Measurements from ENCODE around the gene KLHL17. TPM values are rescaled to one million over a fixed set of nuclear protein-coding genes. Genes with fewer than 3 reads are reported as not detected.

KLHL17 gene
- total RNA-seq, 1 donor from 2014 or later, result 15.1 TPM

GRCh38 chr1:959731-960362 lies 537 bp upstream of the KLHL17 start:
- Mint-ChIP-seq H3K9me3 (no peaks in the 10 kb centered on the region), H3K27ac (peak overlapping the region; percentile 41), H3K27me3 (no peaks in the 10 kb centered on the region), H3K4me3 (peak overlapping the region; percentile 89), H3K4me1 (peaks cover 28% of the 10 kb centered on the region), H3K36me3 (ENCODE audit: low read depth) (peaks cover 33% of the 10 kb centered on the region)
- ChIA-PET CTCF (no interaction called here), POLR2A (interaction anchor here (0.9 to 1.5 kb wide), 3 partner anchors 16 to 949 kb away, joined by 3 to 9 read pairs (median 6); no protein-coding TSS in a partner anchor)
- DNase-seq, result no peak
- no peak for TF ChIP-seq CTCF (IDR thresholded peaks at IDR 0.05)
- intact Hi-C loops (cut with micrococcal nuclease), result loop anchor here (1.0 to 5.0 kb wide), 5 partner anchors 7 to 415 kb away; partner anchors contain the start of genes AURKAIP1, C1orf159 and PUSL1
- ATAC-seq (ENCODE audit: low read depth), result no peak

DNA sequence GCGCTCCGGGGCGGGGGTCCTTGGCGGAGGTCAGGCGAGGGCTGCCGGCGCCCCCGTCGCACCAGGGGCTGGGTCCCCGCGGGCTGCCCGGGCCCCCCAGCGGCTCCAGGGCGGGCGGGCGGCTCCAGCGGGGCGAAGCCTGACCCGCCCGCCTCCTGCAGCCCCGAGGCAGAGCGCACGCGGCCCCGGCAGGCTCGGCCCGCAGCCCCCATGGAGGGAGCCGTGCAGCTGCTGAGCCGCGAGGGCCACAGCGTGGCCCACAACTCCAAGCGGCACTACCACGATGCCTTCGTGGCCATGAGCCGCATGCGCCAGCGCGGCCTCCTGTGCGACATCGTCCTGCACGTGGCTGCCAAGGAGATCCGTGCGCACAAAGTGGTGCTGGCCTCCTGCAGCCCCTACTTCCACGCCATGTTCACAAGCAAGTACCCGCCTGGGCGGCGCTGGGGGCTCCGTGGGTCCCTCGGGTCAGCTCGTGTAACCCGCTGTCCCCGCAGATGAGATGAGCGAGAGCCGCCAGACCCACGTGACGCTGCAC lies 817 bp downstream of the KLHL17 start:
- peaks cover 20% of the 10 kb centered on the region for H3K36me3 Mint-ChIP-seq (ENCODE audit: low read depth)
- no peaks in the 10 kb centered on the region for H3K27me3 Mint-ChIP-seq
- DNase-seq (no peak), ATAC-seq (ENCODE audit: low read depth) (no peak)
- intact Hi-C loops (cut with micrococcal nuclease), result loop anchor here (5.0 kb wide), 1 partner anchor 54 kb away; no protein-coding TSS in a partner anchor
- TF ChIP-seq CTCF (IDR thresholded peaks at IDR 0.05), result no peak
- POLR2A ChIA-PET, result no interaction called here
- no peak overlapping the region for H3K27ac Mint-ChIP-seq
- peaks cover 27% of the 10 kb centered on the region for H3K4me1 Mint-ChIP-seq
- peak overlapping the region; percentile 46 for H3K4me3 Mint-ChIP-seq
- no peaks in the 10 kb centered on the region for H3K9me3 Mint-ChIP-seq
- CTCF ChIA-PET, result no interaction called here

DNA sequence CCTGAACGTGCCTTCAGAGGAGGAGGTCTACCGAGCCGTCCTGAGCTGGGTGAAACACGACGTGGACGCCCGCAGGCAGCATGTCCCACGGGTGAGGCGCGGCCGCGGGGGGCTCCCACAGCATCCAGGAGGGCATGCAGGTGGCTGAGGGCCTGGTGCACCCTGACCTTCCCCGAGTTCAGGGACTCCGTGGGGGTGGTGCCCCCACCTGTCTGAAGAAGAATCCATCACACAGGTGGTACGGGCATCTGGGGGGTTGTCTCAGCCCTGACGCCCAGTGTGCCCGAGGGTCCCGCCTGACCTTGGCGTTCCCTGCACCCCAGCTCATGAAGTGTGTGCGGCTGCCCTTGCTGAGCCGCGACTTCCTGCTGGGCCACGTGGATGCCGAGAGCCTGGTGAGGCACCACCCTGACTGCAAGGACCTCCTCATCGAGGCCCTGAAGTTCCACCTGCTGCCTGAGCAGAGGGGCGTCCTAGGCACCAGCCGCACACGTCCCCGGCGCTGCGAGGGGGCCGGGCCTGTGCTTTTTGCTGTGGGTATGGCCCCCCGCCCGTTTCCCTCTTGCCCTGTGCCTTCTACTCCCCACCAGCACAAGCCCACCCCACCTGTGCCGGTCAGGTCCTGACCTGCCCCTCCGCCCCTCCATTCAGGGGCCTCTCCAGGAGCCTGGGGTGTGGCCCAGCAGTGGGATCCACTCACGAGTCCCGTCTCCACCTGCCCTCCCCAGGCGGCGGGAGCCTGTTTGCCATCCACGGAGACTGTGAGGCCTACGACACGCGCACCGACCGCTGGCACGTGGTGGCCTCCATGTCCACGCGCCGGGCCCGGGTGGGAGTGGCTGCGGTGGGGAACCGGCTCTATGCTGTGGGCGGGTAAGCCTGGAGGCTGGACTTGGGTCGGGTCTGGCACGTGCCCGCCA lies 2.3 kb downstream of the KLHL17 start:
- intact Hi-C loops (cut with micrococcal nuclease), result loop anchor here (5.0 kb wide), 1 partner anchor 55 kb away; no protein-coding TSS in a partner anchor
- no peaks in the 10 kb centered on the region for H3K9me3 Mint-ChIP-seq
- ChIA-PET POLR2A (no interaction called here), CTCF (no interaction called here)
- H3K27ac Mint-ChIP-seq, result no peak overlapping the region
- TF ChIP-seq CTCF (IDR thresholded peaks at IDR 0.05), result no peak
- peaks cover 5% of the 10 kb centered on the region for H3K36me3 Mint-ChIP-seq (ENCODE audit: low read depth)
- peaks cover 22% of the 10 kb centered on the region for H3K4me1 Mint-ChIP-seq
- H3K27me3 Mint-ChIP-seq, result no peaks in the 10 kb centered on the region
- ATAC-seq (ENCODE audit: low read depth), result no peak
- H3K4me3 Mint-ChIP-seq, result peak overlapping the region; percentile 67
- no peak for DNase-seq

GRCh38 chr1:963301-963651 lies 2.9 kb downstream of the KLHL17 start:
- intact Hi-C loops (cut with micrococcal nuclease), result loop anchor here (5.0 kb wide), 1 partner anchor 56 kb away; no protein-coding TSS in a partner anchor
- ChIA-PET CTCF (interaction anchor here (1.1 kb wide), 1 partner anchor 13 kb away, joined by 3 read pairs; no protein-coding TSS in a partner anchor), POLR2A (no interaction called here)
- Mint-ChIP-seq H3K4me3 (no peak overlapping the region), H3K27ac (no peak overlapping the region), H3K9me3 (no peaks in the 10 kb centered on the region), H3K27me3 (no peaks in the 10 kb centered on the region), H3K4me1 (peaks cover 17% of the 10 kb centered on the region), H3K36me3 (ENCODE audit: low read depth) (peaks cover 3% of the 10 kb centered on the region)
- no peak for ATAC-seq (ENCODE audit: low read depth)
- no peak for TF ChIP-seq CTCF (IDR thresholded peaks at IDR 0.05)
- DNase-seq, result no peak
